DMS114 treated with DMSO at 0.1 percent for 48 hours (cell line): Measurements from ENCODE around the gene TMEM94.
"Not testable (repeated sequence)": the region's sequence is repeated elsewhere in the genome, so short reads cannot be mapped to it uniquely, and the experiment has no call there.

Experiments
- DNase-seq: peaks from one replicate; lab custom pipeline; 2025; ENCODE audit not compliant: unreplicated experiment; lab: John Stamatoyannopoulos, UW

TMEM94 gene

GRCh38 chr17:75456417-75457046 is at the start of gene TMEM94:
Gene TMEM94, plus strand, starts transcription at chr17:75456635. Its CDS starts 15,271 bp downstream, at chr17:75471906.
- peak; percentile 96 for DNase-seq

GRCh38 chr17:75407655-75408352 is 48.6 kb upstream of the TMEM94 start:
- DNase-seq, result no peak

GRCh38 chr17:75410141-75410540 is 46.3 kb upstream of the TMEM94 start:
- no peak for DNase-seq

DNA sequence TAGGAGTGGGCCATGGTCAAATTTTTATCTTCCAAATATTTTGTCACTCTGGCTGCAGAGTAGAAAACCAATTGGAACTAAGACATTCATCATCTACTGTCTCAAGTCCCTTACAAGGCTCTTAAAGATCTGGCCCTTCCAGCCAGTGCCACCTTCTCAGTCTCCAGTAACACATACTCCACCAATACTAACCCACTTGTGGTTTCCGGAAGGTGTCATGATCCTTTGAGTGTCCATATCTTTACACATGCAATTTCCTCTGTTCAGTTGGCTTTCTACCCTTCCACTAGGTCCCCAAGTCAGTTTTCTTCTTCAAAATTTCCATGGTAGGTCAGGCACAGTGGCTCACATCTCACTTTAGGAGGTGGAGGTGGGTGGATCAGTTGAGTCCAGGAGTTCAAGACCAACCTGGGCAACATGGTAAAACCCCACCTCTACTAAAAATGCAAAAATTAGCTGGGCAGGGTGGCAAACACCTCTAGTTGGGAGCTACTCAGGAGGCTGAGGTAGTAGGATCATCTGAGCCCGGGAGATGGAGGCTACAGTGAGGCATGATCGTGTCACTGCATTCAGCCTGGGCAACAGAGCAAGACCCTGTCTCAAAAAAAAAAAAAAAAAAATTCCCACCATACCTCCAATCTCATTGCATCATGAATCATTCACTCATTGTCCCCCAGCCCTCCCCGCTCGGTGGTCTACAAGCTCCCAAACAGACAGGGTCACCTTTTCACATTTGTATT is 44.9 kb upstream of the TMEM94 start:
- DNase-seq, result no peak

- peak; percentile 47 for DNase-seq
These were observed 43.7 kb upstream of the TMEM94 start for GRCh38 chr17:75412455-75413317.

DNA sequence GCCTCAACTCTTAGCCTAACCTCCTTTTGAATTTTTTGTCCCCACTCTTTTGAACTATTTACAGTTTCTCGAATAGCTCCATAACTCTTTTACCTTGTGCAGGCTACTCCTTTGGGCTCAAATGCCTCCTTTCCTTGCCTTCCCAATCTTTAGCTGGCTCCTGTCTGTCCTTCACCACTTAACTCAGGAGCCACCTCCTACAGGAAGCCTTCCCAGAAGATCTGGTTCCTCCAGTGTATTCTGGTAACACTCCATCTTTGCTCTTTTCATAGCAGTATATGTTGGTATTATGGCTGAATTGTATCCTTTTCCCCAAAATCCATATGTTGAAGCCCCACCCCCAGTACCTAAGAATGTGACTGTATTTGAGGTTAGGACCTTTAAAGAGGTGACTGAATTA is 41.9 kb upstream of the TMEM94 start:
- DNase-seq, result no peak

- DNase-seq, result no peak
These were observed 40.4 kb upstream of the TMEM94 start for GRCh38 chr17:75416006-75416405.

DNA sequence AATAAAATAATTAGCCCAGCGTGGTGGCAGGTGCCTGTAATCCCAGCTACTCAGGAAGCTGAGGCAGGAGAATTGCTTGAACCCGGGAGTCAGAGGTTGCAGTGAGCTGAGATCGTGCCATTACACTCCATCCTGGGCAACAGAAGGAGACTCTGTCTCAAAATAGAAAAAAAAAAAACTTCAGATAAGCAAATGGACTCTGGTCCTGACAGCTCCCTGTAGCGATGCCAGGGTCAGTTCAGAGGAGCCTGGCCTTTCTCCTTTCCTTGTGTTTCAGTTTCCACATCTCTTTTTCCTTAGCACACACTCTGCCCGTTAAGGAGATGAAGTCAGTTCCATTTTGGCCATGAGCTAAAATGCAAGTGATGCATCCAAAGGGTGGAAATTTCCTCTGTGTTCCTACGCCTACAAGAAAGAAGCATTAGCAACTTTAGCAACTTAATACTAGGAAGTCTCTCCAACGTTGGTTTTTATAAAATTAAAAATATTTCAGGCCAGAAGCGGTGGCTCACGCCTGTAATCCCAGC is 39.3 kb upstream of the TMEM94 start:
- DNase-seq, result no peak

DNA sequence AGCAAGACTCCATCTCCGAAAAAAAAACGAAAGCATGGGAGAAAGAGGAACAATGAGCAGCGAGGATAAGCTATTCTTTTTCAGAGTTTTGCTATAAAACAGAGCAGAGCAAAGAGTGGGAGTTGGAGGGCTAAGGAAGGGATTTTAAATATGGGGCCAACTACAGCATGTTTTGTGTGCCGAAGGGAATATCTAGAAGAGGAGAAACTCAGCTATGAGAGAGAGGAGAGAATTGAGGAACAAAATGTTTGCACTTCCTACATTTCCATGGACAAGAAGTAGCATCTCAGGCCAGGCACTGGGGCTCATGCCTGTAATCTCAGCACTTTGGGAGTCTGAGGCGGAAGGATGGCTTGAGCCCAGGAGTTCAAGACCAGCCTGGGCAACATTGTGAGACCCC is 37.9 kb upstream of the TMEM94 start:
- no peak for DNase-seq

DNA sequence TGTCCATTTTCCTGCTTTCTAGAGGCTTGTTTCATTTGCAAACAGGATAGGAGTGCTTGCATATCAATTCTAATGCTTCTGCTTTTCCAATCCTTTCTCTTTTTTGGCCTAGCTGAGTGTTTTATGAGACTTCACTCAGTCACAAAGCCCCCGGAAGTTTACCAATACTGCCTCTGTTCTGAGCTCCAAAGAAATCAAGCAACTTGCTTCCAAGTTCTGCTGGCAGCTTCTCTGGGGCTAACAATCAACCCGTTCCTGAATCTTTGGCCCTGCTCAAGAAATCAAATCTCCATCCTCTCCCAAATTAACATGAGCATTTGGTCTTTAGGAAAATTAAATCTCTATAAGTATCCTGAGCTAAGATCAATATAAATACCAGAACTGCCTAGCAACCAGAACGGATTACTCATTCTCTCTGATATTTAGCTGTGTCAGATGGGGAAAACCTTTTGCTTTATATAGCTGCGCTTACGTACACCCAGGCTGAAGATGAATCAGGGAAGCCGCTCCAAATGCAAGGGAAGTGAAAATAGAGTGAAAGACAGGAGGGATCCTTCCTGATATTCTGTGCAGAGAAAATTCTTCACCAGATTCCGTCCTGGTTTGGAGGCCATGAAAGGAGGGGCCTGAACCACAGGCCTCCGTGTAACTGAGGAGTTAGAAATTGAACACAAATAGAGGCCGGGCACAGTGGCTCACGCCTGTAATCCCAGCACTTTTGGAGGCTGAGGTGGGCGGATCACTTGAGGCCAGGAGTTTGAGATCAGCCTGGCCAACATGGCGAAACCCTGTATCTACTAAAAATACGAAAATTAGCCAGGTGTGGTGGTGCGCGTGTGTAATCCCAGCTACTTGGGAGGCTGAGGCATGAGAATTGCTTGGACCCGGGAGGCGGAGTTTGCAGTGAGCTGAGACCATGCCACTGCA is 27.6 kb upstream of the TMEM94 start:
- no peak for DNase-seq

DNA sequence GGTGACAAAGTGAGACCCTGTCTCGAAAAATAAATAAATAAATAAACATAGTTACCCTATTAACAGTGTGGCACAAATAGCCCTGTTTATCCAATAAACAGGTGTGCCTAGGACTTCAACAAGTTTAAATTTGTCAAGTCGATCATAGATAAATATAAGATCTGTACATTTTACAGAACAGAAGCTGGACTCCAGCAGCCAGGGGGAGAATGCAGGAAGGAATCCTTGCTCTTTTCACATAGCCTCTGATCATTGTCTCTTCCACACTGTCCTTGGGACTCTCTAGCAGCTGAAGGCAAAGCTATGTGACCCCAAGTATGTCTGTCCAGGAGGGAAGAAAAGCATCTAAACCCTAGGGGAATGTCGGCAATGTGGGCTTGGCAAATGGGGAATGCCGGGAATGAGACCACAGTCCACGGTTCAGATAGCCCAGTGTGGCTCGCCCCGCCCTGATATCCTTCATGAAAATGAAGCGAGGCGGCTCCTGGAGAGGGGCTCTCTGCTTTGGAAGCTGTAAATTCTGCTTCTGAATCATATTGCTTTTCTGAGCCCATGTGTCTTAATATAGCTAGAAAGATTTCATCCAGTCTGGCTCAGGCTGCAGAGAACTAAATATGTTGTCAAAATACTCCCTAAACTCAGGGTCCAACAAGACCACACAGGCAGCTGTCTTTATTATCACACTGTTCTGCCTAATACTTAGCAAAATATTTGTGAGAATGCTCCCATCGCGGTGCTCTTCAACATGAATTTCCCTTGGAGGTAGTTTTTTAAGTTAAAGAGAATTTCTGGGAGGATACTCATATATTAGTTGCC is 26.1 kb upstream of the TMEM94 start:
- DNase-seq, result peak; percentile 67

DNA sequence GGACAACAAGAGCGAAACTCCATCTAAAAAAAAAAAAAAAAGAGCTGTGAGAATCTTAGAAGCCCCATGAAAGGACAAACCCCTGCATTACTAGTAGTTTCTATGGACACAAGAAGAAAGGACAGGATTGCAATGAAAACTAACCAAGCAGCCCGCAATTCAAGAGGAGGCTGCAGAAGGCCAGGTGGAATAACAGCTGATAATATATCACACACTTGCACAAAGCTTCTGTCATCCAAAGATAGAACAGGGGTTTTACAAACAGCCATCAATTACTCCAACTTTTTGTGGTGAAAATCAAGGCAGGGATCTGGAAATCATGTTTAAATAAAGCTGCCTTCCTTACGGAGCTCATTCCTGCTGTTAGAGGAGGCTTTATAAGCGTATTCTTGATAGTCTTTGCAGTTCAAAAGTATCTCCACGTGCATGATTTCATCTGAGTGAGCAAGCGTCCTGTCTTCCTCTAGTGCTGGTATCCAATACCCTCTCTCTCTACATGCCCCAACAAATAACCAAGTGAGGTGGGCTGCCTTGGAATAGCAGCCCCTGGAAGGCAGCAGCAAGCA is 23.1 kb upstream of the TMEM94 start:
- DNase-seq, result no peak

DNA sequence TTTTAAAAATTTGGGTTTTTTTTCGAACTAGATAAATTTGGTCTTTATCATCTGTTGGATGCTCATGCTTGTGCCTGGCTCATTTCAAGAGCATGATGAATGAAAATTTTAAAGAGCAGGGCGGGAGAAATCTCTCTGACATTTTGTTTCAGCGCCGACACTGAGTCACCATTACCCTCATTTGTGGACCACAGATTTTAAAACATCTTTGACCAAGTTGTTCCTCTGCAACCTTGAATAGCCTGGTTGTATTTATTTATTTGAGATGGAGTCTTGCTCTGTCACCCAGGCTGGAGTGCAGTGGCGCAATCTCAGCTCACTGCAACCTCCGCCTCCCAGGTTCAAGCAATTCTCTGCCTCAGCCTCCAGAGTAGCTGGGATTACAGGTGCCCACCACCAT is 22.0 kb upstream of the TMEM94 start:
- not testable (repeated sequence) for DNase-seq

GRCh38 chr17:75437404-75437803 is 19.0 kb upstream of the TMEM94 start:
- DNase-seq, result not testable (repeated sequence)

- no peak for DNase-seq
These were observed 17.1 kb upstream of the TMEM94 start for GRCh38 chr17:75439287-75439686.

DNA sequence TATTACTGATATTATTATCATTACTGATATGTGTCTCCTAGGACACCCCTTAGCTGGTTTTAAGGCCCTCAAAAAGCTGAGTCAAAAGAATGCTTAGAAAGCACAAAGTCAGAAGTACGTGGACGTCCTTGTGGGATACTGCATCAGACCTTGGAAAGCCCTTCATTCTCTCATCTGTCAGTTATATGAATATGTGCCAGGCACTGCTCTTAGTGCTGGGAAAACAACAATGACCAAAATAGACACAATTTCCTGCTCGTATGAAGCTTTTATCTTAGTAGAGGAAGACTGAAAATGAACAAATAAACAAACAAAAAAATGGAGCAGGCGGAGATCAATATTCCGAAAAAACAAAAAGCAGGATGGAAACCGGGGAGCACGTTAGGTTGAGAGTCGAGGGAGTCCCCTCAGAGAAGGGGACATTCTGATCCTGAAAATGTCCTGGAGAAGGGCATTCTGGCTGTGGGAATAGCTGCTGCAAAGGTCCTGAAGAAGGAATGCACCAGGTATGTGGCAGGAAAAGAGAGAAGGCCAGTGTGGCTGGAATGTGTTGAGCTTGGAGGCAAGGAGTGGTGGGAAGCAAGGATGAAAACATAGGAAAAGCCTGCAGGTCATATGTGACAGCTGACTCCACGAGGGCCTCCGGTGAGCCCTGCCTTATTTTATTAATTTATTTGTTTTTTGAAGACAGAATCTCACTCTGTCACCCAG is 15.5 kb upstream of the TMEM94 start:
- DNase-seq, result no peak

DNA sequence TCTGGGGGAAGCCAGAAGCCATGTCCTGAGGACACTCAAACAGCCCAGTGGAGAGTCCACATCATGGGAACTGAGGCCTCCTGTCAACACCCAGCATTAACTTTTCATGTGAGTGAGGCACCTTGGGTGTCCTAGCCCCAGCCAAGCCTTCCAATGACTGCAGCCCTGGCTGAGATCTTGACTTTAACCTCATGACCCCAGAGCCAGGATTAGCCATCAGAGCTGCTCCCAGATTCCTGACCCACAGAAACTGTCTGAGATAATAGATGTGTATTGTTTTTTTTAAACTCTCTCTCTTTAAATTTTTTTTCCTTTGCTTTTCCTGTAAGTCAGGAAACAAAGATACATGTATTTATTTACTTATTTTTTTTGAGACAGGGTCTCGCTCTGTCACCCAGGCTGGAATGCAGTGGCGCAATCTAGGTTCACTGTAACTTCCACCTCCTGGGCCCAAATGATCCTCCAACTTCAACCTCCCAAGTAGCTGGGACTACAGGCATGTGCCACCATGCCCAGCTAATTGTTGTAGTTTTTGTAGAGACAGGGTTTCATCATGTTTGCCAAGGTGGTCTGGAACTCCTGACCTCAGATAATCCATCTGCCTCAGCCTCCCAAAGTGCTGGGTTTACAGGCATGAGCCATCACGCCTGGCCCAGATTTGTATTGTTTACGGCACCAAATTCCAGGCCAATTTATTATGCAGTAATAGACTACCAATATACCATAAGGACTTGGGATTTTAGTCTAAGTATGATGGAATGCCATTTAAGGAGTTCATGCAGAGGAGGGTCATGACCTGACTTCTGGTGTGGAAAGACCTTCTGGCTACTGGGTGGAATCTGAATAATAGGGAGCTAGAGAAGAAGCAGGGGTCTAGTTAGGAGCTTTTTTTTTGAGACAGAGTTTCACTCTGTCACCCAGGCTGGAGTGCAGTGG is 14.0 kb upstream of the TMEM94 start:
- DNase-seq, result no peak
